NCI-H1694 (cell line): ENCODE data around the gene COL18A1.

Experiments used
- DNase-seq: peaks from one replicate; lab custom pipeline; 2025; lab: John Stamatoyannopoulos, UW

Gene COL18A1

DNA sequence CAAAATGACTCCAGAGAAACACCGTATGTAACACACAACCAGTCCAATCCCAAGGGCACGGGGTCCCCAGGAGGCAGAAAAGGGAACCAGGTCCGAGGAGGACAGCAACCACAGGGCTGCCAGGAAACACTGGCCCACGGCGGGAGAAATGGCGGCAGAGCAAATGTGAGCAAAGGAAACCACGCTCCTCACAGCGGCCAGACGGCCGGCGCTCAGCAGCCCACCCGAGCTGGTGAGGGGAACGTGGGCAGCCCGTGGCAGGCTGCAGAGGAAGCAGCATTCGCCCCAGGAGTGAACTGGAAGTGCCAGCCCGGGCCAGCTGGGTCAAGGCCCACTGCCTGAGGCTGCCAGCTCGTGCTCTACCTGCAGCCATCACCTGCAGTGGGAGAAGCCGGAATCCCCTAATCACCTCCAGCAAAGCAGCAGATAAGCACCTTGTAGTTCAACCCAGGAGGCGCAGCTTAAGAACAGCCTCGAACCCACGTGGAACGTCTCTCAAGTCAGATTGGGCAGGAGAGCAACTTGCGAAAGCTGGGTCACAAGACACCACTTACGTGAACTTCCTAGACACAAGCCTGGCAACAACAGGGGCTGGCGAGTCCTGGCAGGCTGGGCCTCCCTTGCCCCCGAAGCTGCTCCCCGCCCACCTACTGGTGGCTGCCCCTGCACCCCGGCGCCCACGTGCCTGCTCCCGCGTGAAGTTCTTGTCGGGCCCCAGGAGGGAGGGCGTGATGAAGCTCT lies 130.5 kb downstream of the COL18A1 start:
- DNase-seq = no peak

DNA sequence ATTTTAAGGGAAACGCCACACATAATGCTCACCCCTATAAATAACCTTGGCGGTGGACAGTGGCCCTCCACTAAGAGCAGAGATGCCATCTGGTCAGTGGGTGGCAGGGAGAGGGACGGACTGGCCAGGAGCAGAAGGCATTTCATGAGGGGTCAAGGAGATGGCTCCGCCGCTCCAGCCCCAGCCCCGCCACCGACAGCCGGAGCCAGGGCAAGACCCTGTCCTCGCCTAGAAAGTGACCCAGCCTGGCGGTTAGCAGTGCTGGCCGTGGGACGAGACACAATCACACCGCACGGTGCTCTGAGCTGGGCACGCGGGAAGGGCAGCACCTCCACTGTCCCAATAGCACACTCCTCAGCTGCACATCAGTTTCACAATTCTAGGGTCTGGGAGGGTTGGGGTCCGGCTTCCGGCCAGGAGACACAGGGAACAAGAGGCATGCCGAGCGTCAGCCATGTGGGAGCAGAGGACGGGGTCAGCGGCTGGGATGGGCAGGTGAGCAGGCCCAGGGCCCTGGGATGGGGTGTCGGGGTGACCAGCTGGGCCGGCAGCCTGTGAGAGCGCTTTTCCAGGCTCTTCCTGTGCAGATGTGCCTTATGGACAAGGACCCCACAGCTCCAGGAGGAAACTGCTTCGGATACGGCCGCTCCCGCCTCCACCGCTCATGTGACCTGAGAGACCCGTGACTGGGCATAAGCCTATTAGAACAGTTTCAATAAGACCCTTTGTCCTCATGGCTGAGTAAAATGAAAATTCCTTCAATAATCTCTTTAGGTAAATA lies 131.5 kb downstream of the COL18A1 start:
- DNase-seq = no peak

DNA sequence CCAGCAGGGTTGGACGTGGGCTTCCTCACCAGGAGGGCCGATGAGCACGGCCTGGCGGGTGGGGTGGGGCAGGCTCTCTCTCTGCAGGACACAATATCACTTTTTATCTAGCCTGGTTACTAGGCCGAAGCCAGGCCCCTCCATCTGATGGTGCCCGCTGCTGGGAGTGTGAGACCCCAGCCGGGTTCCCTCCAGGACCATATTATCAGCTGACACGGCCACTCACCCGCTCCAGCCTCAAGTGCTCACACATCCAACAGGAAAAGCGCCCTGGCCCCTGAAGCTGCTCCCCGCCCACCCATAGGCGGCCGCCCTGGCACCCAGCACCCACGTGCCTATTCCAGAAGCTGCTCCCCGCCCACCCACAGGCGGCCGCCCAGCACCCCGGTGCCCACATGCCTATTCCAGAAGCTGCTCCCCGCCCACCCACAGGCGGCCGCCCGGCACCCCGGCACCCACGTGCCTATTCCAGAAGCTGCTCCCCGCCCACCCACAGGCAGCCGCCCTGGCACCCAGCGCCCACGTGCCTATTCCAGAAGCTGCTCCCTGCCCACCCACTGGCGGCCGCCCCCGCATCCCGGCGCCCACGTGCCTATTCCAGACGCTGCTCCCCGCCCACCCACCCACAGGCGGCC lies 132.3 kb downstream of the COL18A1 start:
- DNase-seq = no peak

DNA sequence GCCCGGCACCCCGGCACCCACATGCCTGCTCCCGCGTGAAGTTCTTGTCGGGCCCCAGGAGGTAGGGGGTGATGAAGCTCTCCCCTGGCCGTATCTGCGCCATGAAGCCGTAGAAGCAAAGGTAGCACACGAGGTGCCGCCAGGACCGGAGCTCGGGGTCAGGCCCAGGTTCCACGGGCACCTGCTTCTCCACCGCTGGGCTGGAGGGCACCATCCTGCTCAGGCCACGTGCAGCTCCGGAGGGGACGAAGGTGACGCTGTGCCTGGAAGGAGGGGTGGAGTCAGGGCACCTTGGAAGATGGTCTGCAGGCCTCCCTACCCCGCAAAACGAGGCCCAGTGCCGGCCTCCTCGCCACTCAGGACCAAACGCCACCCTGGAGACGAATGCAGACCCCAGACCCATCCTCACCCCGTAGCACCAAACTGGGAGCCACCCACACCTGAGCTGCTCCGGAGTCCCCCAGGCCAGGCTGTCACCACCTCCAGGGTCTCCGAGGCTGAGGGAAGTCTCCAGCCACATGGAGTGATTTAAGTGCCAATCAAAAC lies 132.9 kb downstream of the COL18A1 start:
- no peak for DNase-seq

DNA sequence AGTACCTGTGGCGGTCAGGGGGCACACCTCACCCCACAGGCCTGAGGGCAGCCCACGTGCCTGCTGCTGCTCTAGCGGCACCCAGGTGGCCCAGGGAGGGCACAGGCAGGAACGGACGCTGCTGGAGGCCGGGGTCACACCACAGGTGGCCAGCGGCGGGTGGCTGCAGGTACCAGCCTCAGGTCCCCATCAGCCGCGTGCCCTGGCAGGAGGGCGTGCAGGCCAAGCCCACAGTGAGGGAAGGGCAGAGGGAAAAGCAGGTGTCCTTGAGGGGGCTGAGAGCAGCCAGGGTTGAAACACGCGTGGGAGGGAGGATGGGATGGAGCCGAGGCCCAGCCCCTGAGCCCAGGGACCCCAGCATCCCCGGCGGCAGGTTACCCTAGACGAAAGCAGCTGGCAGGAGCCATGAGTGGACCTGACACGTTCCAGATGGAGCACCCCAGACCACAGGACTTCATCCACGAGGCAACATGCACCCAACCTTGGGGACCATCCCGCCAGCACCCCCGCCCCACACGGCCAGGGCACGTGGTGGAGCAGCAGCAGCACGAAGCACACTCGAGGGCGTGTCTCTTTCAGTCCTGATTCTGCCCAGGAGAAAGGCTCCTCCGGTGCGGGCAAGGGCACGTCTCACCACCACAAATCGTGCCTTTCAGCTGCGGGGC lies 133.5 kb downstream of the COL18A1 start:
- no peak for DNase-seq

DNA sequence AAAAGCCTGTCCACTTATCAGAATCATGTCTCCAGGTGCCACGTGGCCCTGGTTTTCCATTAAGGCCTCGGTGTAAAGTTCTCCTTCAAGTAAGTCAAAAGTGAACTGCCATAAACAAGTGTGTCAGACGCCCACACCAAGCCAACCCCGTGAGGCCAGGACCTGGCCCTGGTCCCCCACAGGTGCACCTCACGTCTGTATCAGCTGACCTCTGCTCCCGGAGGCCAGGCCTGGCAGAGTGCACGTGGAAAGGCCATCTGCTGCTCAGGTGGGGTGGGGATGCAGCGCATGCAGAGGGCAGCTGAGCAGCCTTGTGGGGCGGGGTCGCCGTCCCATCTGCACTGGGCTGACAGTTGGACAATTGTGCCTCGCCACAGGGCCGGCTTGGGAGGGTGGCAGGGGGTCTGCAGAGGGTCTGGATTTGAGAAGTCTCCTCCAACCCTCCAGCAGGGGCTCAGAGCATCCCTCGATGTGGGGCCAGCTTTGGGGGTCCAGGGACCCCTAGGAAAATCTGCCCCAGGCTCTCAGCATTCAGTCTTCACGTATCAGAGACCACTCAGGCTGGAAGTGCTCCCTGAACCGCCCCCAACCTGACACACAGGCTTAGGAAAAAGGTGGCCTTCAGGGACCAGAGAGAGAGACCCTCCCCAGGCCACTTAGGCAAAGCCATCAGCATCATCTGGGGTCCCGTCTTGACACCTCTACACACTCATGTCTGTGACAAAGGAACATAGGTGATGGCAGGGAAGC lies 134.3 kb downstream of the COL18A1 start:
- DNase-seq = no peak

DNA sequence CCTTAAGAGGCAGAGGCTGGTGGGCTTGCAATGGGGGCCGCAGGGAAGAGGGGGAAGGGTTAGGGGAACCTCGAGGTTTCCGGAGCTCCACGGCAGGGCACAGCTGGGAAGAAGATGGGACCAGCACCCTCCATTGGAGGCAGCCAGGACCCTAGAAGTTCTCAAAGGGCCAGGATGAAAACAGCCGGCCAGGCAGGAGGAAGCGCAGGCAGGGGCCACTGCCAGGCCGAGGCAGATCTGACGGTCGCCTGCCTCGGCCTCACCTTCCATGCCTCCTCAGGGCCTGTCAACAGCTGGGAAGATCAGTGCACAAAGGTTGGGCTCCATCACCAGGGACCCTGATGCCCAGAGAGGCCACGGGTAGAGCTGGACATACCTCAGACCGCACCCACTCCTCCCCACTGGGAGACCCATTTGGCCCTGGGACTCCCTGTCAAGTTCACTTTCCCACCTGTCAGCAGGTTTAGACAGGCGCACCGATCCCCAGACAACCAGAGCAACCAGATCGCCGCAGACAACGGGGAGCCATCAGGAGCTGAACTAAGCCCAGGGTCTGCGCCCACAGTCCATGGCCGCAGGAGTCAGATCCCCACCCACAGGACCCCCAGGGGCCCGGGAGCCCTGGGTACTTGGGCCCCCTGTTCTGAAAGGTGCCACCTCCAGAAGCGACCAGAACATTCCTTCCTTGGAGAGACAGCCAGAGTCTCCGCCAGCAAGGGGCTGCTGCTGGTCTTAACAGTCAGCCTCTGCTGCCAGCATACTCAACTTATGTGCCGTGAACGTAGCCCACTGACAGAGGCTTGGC lies 135.0 kb downstream of the COL18A1 start:
- no peak for DNase-seq

DNA sequence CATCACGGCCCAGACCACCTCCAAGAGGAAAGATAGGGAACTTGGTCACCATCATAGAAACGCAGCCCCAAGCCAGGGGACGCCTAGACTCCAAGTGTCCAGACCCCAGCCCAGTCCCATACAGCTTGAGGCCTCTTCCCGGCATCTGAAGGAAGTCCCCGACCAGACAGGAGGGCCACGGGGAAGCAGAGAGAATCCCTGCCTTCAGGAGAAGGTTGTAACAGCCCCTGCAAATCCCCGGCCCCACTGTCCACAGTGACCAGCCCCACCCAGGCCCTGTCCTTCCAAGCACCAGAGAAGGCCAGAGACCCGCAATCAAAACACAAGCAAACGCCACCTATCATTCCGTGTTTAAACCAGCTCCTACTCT lies 135.6 kb downstream of the COL18A1 start:
- DNase-seq = no peak

DNA sequence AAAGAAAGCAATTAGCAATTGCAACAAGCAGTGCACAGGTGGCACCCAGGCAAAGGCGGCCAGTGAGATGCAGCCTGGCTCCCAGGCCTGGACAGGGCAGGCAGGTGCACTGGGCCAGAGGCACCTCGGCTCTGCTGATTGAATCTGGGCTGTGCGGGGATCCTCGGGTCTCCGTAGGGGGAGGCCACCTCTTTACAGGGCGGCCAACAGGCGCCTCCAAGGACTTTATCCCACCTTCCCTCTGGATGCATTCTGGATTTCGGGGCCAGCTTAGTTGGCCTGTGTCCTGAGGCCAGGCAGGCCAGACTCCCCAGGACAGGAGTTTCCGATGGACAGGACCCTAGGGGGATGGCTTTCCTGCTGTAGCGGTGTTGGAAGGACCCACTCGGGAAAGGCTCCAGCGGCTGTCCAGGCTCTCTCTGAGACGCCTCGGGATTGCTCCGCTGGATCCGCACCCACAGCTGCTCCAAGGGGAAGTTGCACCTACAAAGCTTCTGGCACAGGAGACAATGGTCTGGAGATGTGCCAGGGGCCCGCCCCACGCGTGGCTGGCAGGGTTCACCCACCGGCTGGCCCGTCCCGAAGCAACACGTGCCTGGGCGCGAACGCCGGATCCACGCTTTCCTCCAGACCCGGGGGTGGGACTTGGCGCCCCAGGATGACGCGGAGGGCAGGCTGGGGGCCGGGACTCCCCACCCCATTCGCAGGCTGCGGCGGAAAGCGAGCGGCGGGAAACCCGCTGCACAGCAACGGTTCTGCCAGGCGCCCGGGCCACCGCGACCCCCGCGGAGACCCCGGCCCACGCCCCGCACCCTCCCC lies 136.5 kb downstream of the COL18A1 start:
- DNase-seq = no peak

DNA sequence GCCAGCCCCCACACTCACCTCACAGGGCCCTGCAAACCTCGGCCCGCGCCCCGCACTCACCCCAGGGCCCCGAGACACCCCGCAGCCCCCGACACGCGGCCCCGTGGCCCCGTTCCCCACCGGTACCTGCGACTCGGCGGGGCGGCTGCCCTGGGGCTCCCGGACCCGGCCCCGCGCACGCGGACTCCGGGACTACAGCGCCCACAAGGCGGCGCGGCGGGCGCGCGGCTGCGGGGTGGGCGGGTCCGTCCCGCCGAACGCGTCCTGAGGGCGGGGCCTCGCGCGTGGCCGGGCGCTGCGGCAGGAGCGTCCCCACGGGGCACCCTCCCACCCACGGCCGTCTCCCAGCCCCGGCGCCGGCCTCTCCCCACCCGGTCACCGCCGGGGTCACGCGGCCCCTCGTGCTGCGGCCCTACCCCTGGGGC lies 137.3 kb downstream of the COL18A1 start, which contains the start of gene SLC19A1:
Gene SLC19A1, minus strand, starts transcription at position 199 of the 425 bp plus-strand sequence. CDS start 4,481 bp downstream, outside the sequence.
- DNase-seq = no peak

DNA sequence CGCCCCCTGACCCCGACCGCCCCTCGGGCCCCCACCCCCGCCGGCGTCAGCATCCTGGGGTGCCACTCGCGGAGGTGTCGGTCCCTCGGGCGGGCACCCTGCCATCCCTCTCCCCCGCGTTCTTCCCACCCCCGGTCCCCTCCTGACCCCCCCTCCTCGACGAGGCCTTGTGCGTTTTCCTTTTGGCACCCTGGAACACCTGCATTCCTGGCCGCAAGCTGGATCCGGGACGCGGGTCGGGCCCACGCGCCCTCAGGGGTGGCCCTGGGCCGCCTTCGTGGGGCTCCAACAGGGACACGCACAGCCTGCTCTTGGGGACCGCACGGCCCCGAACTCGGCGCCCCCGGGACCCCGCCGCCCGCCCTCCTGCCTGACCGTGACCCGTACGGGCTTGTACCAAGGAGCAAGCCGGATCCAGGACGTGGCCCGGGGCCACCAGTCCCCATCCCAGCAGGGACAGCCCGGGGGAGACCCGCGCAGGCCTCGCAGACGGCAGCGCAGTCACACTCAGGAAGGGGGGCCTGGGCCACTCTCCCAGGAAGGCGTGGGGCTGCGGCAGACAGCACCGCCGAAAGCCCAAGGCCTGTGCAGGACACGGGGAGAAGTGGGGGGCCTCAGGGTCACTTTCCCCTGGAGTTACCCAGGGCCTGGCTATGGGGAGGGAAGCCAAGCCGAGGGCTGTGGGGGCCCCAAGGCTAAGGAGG lies 137.9 kb downstream of the COL18A1 start:
- DNase-seq = no peak

DNA sequence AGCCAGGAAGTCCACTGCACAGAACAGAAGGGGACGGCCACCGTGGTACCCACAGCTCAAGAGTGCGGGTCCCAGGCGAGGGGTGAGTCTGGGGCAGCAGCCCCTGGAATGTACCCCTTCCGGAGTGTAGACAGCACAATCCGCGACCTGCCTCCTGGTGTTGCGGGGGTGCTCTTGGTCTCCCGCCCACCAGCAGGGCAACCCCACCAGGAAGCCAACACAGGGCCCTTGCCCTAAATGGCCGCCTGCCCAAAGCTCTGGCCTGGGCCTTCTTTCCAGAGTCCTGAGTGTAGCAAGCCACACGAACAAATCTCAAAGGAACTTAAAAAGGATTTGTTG lies 138.4 kb downstream of the COL18A1 start:
- DNase-seq = no peak

DNA sequence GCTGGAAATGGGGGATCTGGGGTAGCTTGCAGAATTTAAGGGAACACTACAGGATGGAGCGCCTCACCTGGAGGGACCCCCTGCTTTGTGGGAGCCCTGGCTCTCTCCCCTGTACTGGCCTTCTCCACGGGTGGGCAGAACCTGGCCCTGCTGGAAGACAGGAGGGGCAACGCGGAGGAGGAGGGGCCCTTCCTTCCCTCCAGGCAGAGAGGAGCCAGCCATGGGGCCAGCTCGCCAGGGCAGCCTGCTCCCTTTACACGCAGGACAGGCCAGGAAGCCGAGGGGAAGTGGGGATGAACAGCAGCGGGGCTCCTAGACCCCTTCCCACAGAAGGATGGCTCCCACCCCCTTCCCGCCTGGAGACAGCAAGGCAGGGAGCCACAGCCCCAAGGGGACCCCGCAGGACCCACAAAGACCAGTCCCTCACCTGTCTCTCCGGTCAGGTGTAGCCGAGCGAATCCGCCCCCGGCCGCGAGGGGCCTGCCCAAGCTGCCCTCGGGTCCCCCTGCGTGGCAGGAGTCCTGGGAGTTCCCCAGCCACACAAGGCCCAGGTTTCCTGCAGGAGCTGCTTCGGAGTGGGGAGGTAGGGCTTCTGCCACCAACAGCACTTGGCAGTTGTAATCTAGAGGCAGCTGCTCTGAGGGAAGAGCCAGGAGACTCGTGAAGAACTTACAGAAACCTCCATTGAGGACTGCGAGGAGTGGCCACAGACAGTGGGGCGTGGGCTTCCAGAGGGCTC lies 138.9 kb downstream of the COL18A1 start:
- no peak for DNase-seq

DNA sequence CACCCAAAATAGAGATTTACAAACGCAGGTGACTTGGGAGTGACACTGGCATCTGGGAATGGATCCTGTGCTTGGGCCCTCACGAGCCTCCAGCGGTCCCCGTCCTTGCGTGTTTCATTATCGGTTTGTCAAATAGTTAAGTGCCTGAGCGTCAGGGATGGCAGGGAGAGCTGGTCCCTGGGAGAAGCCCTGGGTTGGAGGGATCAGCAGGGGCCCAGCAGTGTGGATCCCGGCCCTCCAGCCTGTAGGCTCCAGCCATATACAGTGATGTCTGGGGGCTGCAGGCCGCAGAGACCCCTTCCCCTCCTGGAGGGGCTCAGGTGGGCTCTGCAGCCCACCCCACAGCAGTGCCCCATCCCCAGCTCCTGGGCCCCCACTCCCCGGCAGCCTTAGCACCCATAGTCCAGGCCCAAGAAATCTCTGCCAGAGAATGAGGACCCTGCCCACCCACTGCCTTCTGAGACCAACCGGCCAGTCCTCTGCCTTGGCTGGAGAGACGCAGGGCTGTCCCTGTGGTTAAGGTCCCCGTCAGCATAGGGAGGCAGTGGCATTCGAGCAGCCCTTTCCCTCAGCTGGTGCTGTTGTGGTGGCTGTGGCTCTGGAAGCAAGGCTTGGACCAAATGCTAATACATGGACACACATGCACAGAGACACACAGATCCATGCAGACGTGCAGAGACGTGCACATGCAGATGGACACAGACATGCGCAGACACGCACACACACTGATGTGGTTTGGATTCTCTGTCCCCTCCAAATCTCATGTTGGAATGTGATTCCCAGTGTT lies 139.7 kb downstream of the COL18A1 start:
- DNase-seq = no peak

DNA sequence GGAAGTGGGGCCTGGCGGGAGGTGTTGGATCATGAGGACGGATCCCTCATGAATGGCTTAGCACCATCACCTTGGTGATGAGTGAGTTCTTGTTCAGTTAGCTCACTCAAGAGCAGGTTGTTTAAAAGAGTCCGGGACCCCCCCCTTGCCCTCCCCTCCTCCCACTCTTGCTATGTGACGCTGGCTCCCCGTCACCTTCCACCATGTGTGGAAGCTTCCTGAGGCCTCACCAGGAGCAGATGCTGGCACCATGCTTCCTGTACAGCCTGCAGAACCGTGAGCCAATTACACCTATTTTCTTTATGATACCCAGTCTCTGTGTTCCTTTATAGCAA lies 140.2 kb downstream of the COL18A1 start:
- no peak for DNase-seq

DNA sequence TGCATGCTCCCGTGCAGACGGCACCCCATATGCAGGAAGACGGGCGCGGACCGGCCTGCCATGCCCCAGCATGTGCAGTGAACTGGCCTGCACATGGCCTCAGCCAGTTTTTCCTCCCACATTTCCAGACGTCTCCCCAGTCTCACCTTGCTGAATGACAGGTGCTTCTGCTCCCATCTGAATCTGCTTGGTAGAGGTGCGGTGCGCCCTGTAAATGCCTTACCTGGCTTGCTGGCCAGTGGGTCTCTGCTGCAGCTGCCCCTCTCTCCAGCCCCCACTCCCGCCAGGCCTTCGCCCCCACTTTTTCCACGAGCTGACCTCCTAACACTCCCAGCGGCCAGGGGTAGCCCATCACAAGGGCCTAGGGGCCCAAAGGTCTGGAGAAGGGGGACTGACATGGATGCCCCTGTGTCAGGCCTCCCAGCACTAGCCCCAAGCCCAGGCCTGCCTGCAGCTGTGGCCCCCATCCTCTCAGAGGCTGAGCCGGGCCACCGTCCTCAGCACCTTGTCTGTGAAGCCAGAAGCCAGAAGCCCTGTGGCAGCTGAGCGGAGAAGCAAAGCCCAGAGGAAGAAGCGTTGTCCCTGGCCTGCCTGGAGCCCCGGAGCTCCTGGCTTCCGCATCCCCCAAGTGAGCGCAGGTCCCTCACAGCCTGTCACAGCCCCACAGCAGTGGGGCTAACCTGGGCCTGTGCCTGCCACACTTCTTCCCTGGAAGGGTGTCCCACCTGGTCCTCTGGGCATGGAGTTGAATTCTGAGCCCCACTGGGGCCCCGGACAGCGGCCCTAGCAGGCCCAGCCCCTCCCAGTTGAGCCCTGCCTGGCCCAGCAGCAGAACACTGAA lies 140.9 kb downstream of the COL18A1 start:
- no peak for DNase-seq
